GM19468 (cell line): Measurements from ENCODE around the gene HK3.

ENCODE experiments used
- ATAC-seq: cut with Tn5 transposase; IDR thresholded peaks from one replicate; pipeline ENCODE4 v1.9.1; 2021; ENCODE audit warnings: mild to moderate bottlenecking, moderate library complexity, moderate number of reproducible peaks; ENCODE audit not compliant: unreplicated experiment; ENCODE audit errors: extremely low read depth

The HK3 gene

DNA sequence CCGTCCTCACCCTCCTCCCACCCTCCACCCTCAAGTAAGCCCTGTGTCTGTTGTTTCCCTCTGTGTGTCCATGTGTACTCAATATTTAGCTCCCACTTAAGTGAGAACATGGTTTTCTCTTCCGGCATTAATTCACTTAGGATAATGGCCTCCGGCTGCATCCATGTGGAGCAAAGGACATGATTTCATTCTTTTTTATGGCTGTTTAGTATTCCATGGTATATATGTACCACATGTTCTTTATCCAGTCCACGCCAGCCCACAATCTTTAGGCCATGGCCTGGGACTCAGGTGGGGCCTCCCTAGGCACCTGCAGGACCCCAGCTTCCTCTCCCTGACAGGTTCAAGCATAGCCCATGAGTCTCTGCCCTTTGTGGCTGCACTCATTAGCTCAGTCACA, 65.9 kb downstream of the HK3 start:
- no peak for ATAC-seq

DNA sequence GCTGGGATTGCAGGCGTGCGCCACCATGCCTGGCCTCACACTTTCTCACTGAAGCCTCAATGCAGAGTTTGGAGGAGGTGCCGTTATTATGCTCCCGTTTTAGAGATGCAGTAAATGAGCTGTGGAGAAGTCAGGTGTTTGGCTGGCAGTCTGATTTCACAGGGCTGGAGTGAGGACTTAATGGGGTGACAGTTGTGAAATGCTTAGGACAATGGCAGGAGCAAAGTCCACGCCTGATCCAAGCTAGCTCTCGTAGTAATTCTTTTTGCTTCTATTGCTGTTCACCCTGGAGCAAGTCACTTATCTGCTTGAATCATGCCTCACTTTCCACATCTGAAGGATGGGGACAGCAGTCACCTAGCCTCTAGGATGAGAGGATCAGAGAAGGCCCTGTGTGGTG, 67.0 kb downstream of the HK3 start:
- ATAC-seq: no peak

DNA sequence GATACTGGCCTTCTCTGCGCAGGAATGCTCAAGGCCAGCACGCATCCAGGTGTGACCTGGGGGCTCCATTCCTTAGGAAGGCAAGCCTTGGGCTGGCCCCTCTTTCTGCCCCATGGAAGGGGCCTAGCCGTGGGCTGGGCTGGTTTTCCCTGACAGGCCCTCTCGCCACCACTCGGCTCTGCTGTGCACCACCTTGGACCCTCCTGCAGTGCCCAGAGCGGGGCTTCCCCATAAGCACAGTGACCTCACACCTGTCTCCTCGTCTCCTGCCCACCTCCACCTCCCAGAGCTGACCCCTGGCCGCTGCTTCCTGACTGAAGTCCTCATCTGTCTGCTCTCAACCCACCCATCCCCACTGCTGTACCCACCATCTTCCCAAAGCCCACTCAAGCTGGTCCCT, 67.7 kb downstream of the HK3 start:
- no peak for ATAC-seq

DNA sequence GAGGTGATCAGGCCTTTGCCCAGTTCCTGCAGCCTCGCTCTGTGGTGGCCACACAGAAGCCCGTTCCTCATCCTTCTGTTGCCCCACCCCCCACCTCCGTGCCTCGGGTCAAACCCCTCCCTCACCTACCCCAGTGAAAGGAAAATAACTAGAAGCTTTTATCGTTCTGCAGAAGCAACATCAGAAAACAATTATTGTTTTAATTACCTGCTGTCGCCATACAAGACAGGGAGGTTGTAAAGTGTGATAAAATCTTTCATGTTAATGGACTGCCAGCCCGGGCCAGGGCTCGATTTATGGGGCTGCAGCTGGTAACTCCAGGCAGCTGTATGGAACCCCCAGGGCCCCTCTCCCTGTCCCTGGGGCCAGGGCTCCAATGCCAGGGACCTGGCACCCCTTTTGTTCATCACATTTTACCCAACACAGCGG, 68.1 kb downstream of the HK3 start:
- no peak for ATAC-seq
